Measurements from ENCODE around the gene EOGT.

DNA sequence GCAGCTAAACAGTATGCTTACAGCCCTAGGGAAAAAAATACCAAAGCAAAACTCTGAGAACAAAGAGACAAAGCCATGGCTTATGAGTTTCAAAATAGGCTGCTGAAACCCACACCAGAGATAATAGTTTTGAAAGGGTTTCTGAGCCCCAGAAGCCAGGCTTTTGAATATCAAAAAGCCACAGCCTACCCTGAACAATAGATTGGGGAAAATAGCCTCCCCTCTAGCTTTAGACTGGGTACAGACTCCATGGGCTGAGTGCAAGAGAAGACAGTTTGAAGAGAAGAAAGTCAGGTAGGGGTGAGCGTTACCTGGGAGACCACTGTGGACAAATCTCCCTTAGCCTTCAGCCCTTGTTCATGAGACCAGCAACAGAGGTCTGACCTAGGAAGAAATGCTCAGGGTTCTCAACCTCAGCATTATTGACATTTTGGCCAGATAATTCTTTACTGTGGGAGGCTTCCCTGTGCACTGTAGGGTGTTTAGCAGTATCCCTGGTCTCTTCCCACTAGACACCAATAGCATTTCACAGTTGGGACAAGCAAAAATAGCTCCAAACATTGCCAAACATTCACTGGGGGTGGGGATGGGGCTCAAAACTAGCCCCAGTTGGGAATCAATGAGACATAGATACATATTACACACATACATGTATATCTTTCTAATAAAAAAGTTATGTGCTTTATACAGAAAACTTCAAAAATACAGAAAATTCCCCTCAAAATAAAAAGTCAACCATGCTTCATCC lies 69.6 kb downstream of the EOGT start:
- TF ChIP-seq YY1 (IDR thresholded peaks at IDR 0.05; ENCODE audit: insufficient read depth, insufficient read length), result no peak
- TF ChIP-seq SUZ12 (IDR thresholded peaks at IDR 0.05; ENCODE audit: extremely low read depth, insufficient read depth, insufficient read length), result no peak

Data from NT2/D1 (cell line).